Activated naive CD8-positive, alpha-beta T cell treated with anti-CD3 and anti-CD28 coated beads, Interleukin-2, amount 50 U/mL, for 24 hours (primary cell): ENCODE measurements around the gene ABCC8.

ENCODE experiments used
- ATAC-seq: fragments of 150-1000 bp; cut with Tn5 transposase; one replicate; pipeline ENCODE4 v1.10.0; 2021
- DNase-seq: peaks from one replicate; pipeline ENCODE4 v3.0.0; 2021
- H3K27ac Mint-ChIP-seq: one replicate; pipeline ENCODE4 v1.8.0; 2021; ENCODE audit warnings: mild to moderate bottlenecking, mixed read lengths
- H3K27me3 Mint-ChIP-seq: one replicate; pipeline ENCODE4 v1.8.0; 2021; ENCODE audit warnings: mixed read lengths
- H3K36me3 Mint-ChIP-seq: one replicate; pipeline ENCODE4 v1.8.0; 2021; ENCODE audit warnings: low read depth, mixed read lengths
- H3K4me1 Mint-ChIP-seq: one replicate; pipeline ENCODE4 v1.8.0; 2021; ENCODE audit warnings: mixed read lengths
- H3K4me3 Mint-ChIP-seq: one replicate; pipeline ENCODE4 v1.8.0; 2021; ENCODE audit warnings: mild to moderate bottlenecking, moderate library complexity, mixed read lengths
- H3K9me3 Mint-ChIP-seq: one replicate; pipeline ENCODE4 v1.8.0; 2021; ENCODE audit warnings: mixed read lengths

ABCC8 gene

GRCh38 chr11:17414992-17415391 is 61.7 kb downstream of the ABCC8 start:
- peaks cover 24% of the 10 kb centered on the region for H3K27me3 Mint-ChIP-seq
- no peaks in the 10 kb centered on the region for H3K36me3 Mint-ChIP-seq

GRCh38 chr11:17414317-17414737 is 62.3 kb downstream of the ABCC8 start:
- Mint-ChIP-seq H3K36me3 (no peaks in the 10 kb centered on the region), H3K4me1 (peaks cover 8% of the 10 kb centered on the region), H3K4me3 (no peak overlapping the region), H3K9me3 (no peaks in the 10 kb centered on the region), H3K27ac (no peak overlapping the region), H3K27me3 (peaks cover 21% of the 10 kb centered on the region)
- ATAC-seq (peak; percentile 47), DNase-seq (no peak)

More at GRCh38 chr11:17414992-17415391, 61.7 kb downstream of the ABCC8 start:
- no peak overlapping the region for H3K27ac Mint-ChIP-seq
- DNase-seq (no peak), ATAC-seq (no peak)
- H3K4me1 Mint-ChIP-seq = peaks cover 8% of the 10 kb centered on the region
- H3K4me3 Mint-ChIP-seq = no peak overlapping the region
- no peaks in the 10 kb centered on the region for H3K9me3 Mint-ChIP-seq

DNA sequence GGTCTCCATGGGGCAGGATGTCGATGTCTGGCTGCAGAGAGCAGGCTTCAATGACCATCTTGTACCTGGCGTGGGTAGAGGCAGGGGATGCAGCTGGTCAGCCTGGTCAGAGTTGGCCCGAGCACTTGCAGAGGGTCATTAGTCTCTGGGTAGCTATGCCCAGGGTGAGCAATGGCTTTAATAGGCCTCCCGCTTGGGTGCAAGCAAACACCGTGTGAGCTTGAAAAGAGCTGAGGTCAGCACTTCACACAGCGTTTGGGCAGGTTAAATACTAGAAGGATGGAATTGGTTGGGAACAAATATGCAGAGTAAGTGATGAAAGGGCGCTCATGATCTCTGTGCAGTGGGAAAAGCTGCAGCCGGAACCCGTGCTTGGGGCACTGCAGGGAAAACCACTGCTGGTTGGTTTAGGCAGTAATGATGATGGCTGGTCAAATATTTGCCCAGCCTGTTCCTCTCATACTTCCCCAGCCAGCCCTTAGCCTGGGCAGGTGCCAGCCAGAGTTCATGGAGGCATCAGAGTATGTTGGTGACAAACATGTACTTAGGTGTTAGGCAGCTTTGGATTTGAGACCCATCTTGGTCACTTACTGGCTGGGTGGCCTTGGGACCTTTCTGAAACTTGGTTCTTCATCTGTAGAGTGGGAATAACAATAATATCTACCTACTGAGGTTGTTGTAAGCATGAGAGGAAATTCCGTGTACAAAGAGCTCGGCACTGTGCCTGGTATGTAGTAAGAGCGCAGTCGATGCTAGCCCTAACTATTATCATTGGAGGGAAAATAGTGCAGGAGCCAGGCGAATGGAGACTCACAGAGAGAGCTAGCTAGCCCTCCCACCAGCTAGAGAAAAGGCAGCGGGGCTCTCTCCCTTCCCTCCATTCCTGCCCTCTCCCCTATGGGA is 63.0 kb downstream of the ABCC8 start:
- H3K4me3 Mint-ChIP-seq = no peak overlapping the region
- DNase-seq = no peak
- H3K27me3 Mint-ChIP-seq = peaks cover 21% of the 10 kb centered on the region
- H3K27ac Mint-ChIP-seq = no peak overlapping the region
- H3K36me3 Mint-ChIP-seq = no peaks in the 10 kb centered on the region
- H3K4me1 Mint-ChIP-seq = peaks cover 8% of the 10 kb centered on the region
- no peak for ATAC-seq
- H3K9me3 Mint-ChIP-seq = no peaks in the 10 kb centered on the region

GRCh38 chr11:17412488-17413180 is 64.0 kb downstream of the ABCC8 start:
- H3K27me3 Mint-ChIP-seq = peaks cover 18% of the 10 kb centered on the region
- H3K9me3 Mint-ChIP-seq = no peaks in the 10 kb centered on the region
- H3K36me3 Mint-ChIP-seq = no peaks in the 10 kb centered on the region

GRCh38 chr11:17411418-17411817 is 65.2 kb downstream of the ABCC8 start:
- Mint-ChIP-seq H3K9me3 (no peaks in the 10 kb centered on the region), H3K27ac (no peak overlapping the region)

More at GRCh38 chr11:17412488-17413180, 64.0 kb downstream of the ABCC8 start:
- Mint-ChIP-seq H3K27ac (no peak overlapping the region), H3K4me3 (no peak overlapping the region), H3K4me1 (peaks cover 8% of the 10 kb centered on the region)
- ATAC-seq (no peak), DNase-seq (no peak)

GRCh38 chr11:17410606-17411379 is 65.9 kb downstream of the ABCC8 start:
- H3K4me1 Mint-ChIP-seq = peaks cover 8% of the 10 kb centered on the region
- no peaks in the 10 kb centered on the region for H3K36me3 Mint-ChIP-seq
- ATAC-seq (no peak), DNase-seq (no peak)
- H3K27ac Mint-ChIP-seq = no peak overlapping the region
- no peaks in the 10 kb centered on the region for H3K9me3 Mint-ChIP-seq
- peaks cover 12% of the 10 kb centered on the region for H3K27me3 Mint-ChIP-seq
- no peak overlapping the region for H3K4me3 Mint-ChIP-seq

More at GRCh38 chr11:17411418-17411817, 65.2 kb downstream of the ABCC8 start:
- ATAC-seq (no peak), DNase-seq (no peak)
- Mint-ChIP-seq H3K4me3 (no peak overlapping the region), H3K36me3 (no peaks in the 10 kb centered on the region), H3K4me1 (peaks cover 8% of the 10 kb centered on the region), H3K27me3 (peaks cover 15% of the 10 kb centered on the region)

GRCh38 chr11:17408641-17409040 is 68.0 kb downstream of the ABCC8 start:
- no peak overlapping the region for H3K27ac Mint-ChIP-seq
- peaks cover 7% of the 10 kb centered on the region for H3K27me3 Mint-ChIP-seq
- H3K36me3 Mint-ChIP-seq = no peaks in the 10 kb centered on the region
- no peak for DNase-seq
- no peak overlapping the region for H3K4me3 Mint-ChIP-seq
- no peak for ATAC-seq
- H3K9me3 Mint-ChIP-seq = no peaks in the 10 kb centered on the region
- H3K4me1 Mint-ChIP-seq = peaks cover 4% of the 10 kb centered on the region

DNA sequence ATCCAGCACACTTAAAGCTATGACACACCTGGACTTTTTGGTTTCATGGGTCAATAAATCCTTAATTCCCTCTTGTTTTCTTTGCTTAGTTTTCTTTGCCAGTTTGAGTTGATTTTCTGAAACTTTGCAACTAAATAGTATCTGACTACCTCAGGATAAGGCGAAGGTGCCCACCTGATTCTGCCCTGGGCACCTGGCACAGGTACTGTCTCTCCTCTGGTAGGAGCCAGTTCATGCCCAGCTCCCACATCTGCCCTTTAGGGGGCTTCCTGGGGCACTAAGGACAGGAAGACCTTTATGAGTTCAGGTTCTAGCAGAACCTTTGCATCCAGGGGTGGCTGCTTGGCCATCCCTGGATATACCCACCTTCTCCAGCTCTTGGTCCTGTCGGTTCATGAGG is 68.6 kb downstream of the ABCC8 start:
- Mint-ChIP-seq H3K36me3 (no peaks in the 10 kb centered on the region), H3K27me3 (peaks cover 4% of the 10 kb centered on the region), H3K4me1 (no peaks in the 10 kb centered on the region), H3K4me3 (no peak overlapping the region), H3K9me3 (no peaks in the 10 kb centered on the region), H3K27ac (no peak overlapping the region)
- ATAC-seq (no peak), DNase-seq (no peak)

DNA sequence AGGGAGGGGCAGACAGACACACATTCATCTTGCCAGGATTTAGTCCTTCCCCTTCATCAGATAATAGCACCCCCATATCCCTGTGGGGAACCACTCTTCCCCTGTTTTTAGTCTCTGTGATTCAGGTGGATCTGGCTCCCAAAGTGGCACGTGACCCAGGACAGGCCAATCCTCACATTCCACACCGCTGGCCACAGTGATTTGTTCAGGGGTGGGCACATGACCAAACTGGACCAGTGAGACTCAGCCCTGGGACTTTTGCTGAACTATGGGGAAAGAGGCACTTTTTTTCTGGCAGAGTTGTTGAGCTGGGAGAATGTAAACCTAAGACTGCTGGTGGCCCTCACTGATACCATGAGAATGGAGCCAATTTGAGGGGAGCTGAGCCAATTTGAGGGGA is 69.1 kb downstream of the ABCC8 start:
- Mint-ChIP-seq H3K4me1 (no peaks in the 10 kb centered on the region), H3K36me3 (no peaks in the 10 kb centered on the region), H3K27me3 (peaks cover 4% of the 10 kb centered on the region), H3K4me3 (no peak overlapping the region), H3K27ac (no peak overlapping the region), H3K9me3 (no peaks in the 10 kb centered on the region)
- DNase-seq = no peak
- no peak for ATAC-seq

DNA sequence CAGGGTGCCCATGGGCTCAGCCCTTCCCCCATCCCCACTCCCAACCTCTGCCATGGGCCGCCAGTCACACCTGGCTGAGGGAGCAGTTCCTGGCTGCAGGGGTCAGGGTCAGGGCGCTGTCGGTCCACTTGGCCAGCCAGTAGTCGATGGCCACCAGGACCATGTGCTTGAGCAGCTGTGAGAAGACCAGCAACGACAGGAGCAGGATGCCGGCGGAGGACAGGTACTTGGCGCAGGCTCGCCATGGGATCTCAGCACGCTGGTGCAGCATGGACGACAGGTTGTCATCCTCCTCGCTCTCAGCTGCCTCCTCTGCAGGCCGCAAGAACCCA is 69.9 kb downstream of the ABCC8 start:
- ATAC-seq (no peak), DNase-seq (no peak)
- no peak overlapping the region for H3K27ac Mint-ChIP-seq
- peaks cover 2% of the 10 kb centered on the region for H3K27me3 Mint-ChIP-seq
- no peaks in the 10 kb centered on the region for H3K36me3 Mint-ChIP-seq
- no peaks in the 10 kb centered on the region for H3K4me1 Mint-ChIP-seq
- H3K9me3 Mint-ChIP-seq = no peaks in the 10 kb centered on the region
- H3K4me3 Mint-ChIP-seq = no peak overlapping the region

DNA sequence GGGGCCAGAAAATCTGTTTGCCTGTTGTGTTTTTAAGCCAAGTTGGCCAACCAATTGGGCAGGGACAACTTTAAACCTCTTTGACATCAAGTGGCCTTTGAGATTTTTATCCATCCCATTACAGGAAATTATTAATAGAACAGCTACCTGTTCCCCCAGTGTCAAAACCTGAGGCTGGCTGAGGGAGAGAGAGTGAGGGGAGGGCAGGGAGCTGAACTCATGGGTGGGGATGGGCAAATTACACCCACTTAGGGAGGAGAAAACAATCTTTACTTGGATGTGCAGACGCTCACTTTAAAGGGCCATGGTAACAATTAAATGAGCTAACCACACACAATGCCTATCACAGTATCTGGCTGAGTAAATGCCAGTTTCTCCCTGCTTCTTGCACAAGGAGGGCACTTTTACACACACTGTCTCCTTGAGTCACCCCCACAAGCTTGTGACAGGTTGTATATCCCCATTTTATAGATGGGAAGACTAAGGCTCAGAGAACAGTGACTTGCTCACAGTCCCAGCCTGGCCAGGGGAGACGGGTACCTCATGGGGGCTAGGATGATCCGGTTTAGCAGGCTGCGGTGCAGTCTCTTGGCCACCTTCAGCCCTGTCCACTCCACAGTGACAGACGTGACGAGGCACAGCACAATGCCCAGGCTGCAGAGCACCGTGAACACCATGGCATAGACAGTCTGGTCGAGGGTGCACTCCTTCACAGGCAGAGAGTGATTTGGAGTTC is 70.4 kb downstream of the ABCC8 start:
- no peak overlapping the region for H3K27ac Mint-ChIP-seq
- H3K36me3 Mint-ChIP-seq = no peaks in the 10 kb centered on the region
- no peaks in the 10 kb centered on the region for H3K4me1 Mint-ChIP-seq
- no peak for DNase-seq
- ATAC-seq = no peak
- no peaks in the 10 kb centered on the region for H3K9me3 Mint-ChIP-seq
- no peak overlapping the region for H3K4me3 Mint-ChIP-seq
- H3K27me3 Mint-ChIP-seq = peaks cover 2% of the 10 kb centered on the region

GRCh38 chr11:17405232-17406005 is 71.2 kb downstream of the ABCC8 start:
- DNase-seq (no peak), ATAC-seq (no peak)
- no peak overlapping the region for H3K27ac Mint-ChIP-seq
- no peaks in the 10 kb centered on the region for H3K36me3 Mint-ChIP-seq
- no peak overlapping the region for H3K4me3 Mint-ChIP-seq
- H3K9me3 Mint-ChIP-seq = no peaks in the 10 kb centered on the region
- H3K4me1 Mint-ChIP-seq = peaks cover 4% of the 10 kb centered on the region
- no peaks in the 10 kb centered on the region for H3K27me3 Mint-ChIP-seq

GRCh38 chr11:17403980-17404759 is 72.5 kb downstream of the ABCC8 start:
- DNase-seq = no peak
- Mint-ChIP-seq H3K4me3 (no peak overlapping the region), H3K9me3 (no peaks in the 10 kb centered on the region), H3K36me3 (no peaks in the 10 kb centered on the region), H3K27me3 (no peaks in the 10 kb centered on the region), H3K27ac (no peak overlapping the region), H3K4me1 (peaks cover 6% of the 10 kb centered on the region)
- no peak for ATAC-seq
